NOMO-1 (cell line): ENCODE data around the gene NKD1.

ENCODE experiments used
- DNase-seq, 2 experiments: peaks; one replicate each; lab custom pipeline; 2025; ENCODE audit not compliant: unreplicated experiment in 2 of 2; lab: John Stamatoyannopoulos, UW

The NKD1 gene

GRCh38 chr16:50627419-50627818 lies 79.2 kb downstream of the NKD1 start:
- DNase-seq: peak in 1 of 2 experiments; percentile 39

- DNase-seq: no peak
Observed at GRCh38 chr16:50628156-50628802, 80.1 kb downstream of the NKD1 start.

- no peak for DNase-seq
Observed at GRCh38 chr16:50629334-50629733, 81.1 kb downstream of the NKD1 start.

GRCh38 chr16:50630394-50631020 lies 82.3 kb downstream of the NKD1 start:
- no peak for DNase-seq

- DNase-seq: no peak
Observed at GRCh38 chr16:50631249-50631984, 83.2 kb downstream of the NKD1 start.

GRCh38 chr16:50631985-50632576 lies 83.9 kb downstream of the NKD1 start:
- DNase-seq: no peak

- DNase-seq: no peak
Observed at GRCh38 chr16:50632927-50633800, 85.0 kb downstream of the NKD1 start.

GRCh38 chr16:50634090-50634489 lies 85.9 kb downstream of the NKD1 start:
- DNase-seq: no peak

- DNase-seq: no peak
Observed at GRCh38 chr16:50634947-50635346, 86.8 kb downstream of the NKD1 start.

- no peak for DNase-seq
Observed at GRCh38 chr16:50635505-50636392, 87.6 kb downstream of the NKD1 start.

GRCh38 chr16:50636753-50637374 lies 88.7 kb downstream of the NKD1 start:
- DNase-seq: no peak

- no peak for DNase-seq
Observed at GRCh38 chr16:50637716-50638602, 89.8 kb downstream of the NKD1 start.

GRCh38 chr16:50638816-50639670 lies 90.8 kb downstream of the NKD1 start:
- DNase-seq: no peak

GRCh38 chr16:50640391-50640790 lies 92.2 kb downstream of the NKD1 start:
- no peak for DNase-seq

GRCh38 chr16:50640919-50641817 lies 93.0 kb downstream of the NKD1 start:
- DNase-seq: no peak

- DNase-seq: no peak
Observed at GRCh38 chr16:50641818-50642187, 93.6 kb downstream of the NKD1 start.
